ENCODE results near the gene LAMA3. TPM values are rescaled to one million over a fixed set of nuclear protein-coding genes. Genes with fewer than 3 reads are reported as not detected.

The LAMA3 gene
- polyA plus RNA-seq, 1 experiment: 0.32 TPM

DNA sequence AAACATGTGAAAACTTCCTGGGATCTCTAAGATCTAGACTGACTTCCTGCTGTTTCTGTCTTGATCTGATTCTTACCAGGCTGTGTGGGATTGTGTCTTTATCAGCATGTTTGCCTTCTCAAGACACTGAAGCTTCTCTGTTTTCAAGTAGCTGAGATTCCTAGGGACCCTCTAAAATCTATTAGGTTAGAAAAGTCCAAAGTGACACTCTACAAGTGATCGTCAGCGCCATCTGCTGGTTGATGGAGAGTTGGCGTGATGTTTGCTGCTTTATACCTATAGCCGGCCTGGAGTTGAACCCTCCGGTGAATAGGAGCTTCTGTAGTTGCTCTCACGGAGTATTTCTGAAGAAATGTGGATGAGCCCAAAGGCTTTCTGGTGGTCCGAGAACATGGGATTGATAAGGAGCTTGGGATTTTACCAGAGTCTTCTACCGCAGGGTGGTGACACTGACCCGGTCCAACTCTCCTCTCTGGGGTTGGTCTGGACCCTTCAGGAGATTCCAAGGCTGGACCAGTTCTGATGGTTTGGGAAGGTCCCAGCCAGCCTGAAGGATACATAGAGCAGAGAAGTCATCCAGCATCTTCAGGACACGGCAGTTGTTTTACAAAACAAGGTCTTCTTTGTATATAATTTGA is 229.3 kb downstream of the LAMA3 start:
- ChIA-PET CTCF (interaction anchor here (0.5 to 3.1 kb wide), 55 partner anchors 8 to 1587 kb away, joined by 3 to 47 read pairs (median 4); no protein-coding TSS in a partner anchor), POLR2A (interaction anchor here (0.8 kb wide), 1 partner anchor 220 kb away, joined by 3 read pairs; the partner anchor contains the start of gene CABYR)
- DNase-seq (ENCODE audit: low read depth, low spot score): peak; percentile 15
- no peak overlapping the region for H3K27ac ChIP-seq (ENCODE audit: low read depth, low read length)
- TF ChIP-seq, protein P1, sequence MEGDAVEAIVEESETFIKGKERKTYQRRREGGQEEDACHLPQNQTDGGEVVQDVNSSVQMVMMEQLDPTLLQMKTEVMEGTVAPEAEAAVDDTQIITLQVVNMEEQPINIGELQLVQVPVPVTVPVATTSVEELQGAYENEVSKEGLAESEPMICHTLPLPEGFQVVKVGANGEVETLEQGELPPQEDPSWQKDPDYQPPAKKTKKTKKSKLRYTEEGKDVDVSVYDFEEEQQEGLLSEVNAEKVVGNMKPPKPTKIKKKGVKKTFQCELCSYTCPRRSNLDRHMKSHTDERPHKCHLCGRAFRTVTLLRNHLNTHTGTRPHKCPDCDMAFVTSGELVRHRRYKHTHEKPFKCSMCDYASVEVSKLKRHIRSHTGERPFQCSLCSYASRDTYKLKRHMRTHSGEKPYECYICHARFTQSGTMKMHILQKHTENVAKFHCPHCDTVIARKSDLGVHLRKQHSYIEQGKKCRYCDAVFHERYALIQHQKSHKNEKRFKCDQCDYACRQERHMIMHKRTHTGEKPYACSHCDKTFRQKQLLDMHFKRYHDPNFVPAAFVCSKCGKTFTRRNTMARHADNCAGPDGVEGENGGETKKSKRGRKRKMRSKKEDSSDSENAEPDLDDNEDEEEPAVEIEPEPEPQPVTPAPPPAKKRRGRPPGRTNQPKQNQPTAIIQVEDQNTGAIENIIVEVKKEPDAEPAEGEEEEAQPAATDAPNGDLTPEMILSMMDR (IDR thresholded peaks at IDR 0.05; ENCODE audit: low read depth, low read length): peak; percentile 92
- H3K4me3 ChIP-seq (ENCODE audit: low read depth, low read length): no peak overlapping the region
- peaks cover 9% of the 10 kb centered on the region for H3K27me3 ChIP-seq (ENCODE audit: control insufficient read depth, insufficient read depth, low read length)
- H3K9me3 ChIP-seq (ENCODE audit: control insufficient read depth, insufficient read depth, low read length): no peaks in the 10 kb centered on the region

DNA sequence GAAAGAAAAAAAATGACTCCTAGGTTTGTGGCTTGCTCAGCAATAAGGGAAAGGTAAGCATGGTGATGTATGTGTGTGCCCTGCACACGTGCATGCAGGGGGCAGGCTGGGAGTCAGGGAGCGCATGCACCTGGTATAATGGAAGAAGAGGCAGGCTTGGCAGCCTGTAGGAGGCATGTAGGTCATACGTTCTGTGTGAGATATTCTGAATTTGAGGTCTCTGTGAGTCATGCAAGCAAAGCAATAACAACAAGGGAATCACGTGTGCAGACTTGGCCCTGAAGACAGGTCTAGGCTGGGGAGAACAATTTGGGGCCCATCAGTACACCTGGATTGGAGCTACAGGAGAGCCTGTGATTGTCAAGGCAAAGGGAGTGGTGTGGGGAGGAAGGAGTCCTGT is 230.8 kb downstream of the LAMA3 start:
- H3K27me3 ChIP-seq (ENCODE audit: control insufficient read depth, insufficient read depth, low read length): peaks cover 9% of the 10 kb centered on the region
- TF ChIP-seq, protein P1 (IDR thresholded peaks at IDR 0.05; ENCODE audit: low read depth, low read length): no peak
- ChIA-PET CTCF (interaction anchor here (0.6 to 3.1 kb wide), 7 partner anchors 9 to 74 kb away, joined by 3 to 20 read pairs (median 4); no protein-coding TSS in a partner anchor), POLR2A (no interaction called here)
- no peak overlapping the region for H3K4me3 ChIP-seq (ENCODE audit: low read depth, low read length)
- DNase-seq (ENCODE audit: low read depth, low spot score): no peak
- H3K9me3 ChIP-seq (ENCODE audit: control insufficient read depth, insufficient read depth, low read length): no peaks in the 10 kb centered on the region
- no peak overlapping the region for H3K27ac ChIP-seq (ENCODE audit: low read depth, low read length)

DNA sequence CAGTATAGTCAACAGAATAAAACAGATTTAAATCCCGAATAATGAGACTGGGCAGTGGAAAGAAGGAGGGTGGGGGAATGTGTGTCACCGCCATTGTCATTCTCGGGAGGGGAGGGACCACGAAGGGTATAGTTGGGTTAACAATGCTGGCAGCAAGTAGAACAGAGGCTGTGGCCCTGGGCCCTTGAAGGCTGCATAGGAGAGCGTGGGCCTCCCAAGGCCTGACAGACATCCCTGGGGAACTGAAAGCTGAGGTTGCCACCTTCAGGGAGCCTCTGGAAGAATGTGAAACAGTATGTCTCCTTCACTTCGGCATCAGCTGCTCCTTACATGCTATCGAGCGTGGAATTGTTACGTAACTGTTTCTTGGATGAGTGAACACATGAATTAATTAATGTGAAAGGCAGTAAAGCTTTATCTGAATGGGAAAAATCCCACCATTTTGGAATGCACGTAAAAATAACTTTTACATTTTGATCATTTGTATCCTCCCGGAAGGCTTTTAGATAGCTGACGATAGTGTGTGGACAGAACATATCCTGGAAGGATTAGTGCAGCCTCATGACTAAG is 232.5 kb downstream of the LAMA3 start:
- Histone ChIP-seq H3K27ac (ENCODE audit: low read depth, low read length) (no peak overlapping the region), H3K9me3 (ENCODE audit: control insufficient read depth, insufficient read depth, low read length) (no peaks in the 10 kb centered on the region), H3K27me3 (ENCODE audit: control insufficient read depth, insufficient read depth, low read length) (peaks cover 5% of the 10 kb centered on the region), H3K4me3 (ENCODE audit: low read depth, low read length) (no peak overlapping the region)
- POLR2A ChIA-PET: no interaction called here
- no peak for DNase-seq (ENCODE audit: low read depth, low spot score)
- TF ChIP-seq, protein P1 (IDR thresholded peaks at IDR 0.05; ENCODE audit: low read depth, low read length): no peak
- CTCF ChIA-PET: no interaction called here

DNA sequence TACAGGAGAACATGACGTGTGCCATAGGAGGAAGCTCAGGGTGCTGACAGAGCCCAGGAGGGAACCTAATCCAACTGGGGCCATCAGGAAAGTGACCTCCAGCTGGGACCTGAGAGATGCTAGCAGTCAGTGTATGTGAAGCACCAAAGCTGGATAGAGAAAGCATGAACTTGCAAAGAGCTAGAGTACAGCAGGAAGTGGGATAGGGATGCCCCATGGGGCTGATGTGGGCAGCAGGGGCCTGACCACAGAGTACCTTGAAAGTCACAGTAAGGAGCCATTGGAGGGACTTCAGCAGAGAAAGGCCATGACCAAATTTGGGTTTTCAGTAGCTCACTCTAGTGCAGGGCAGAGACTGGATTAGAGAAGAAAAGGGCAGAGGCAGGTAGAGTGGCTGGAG is 233.7 kb downstream of the LAMA3 start:
- H3K27me3 ChIP-seq (ENCODE audit: control insufficient read depth, insufficient read depth, low read length): peaks cover 5% of the 10 kb centered on the region
- no peak for DNase-seq (ENCODE audit: low read depth, low spot score)
- no peak overlapping the region for H3K4me3 ChIP-seq (ENCODE audit: low read depth, low read length)
- ChIA-PET CTCF (no interaction called here), POLR2A (no interaction called here)
- no peak overlapping the region for H3K27ac ChIP-seq (ENCODE audit: low read depth, low read length)
- TF ChIP-seq, protein P1 (IDR thresholded peaks at IDR 0.05; ENCODE audit: low read depth, low read length): no peak
- no peaks in the 10 kb centered on the region for H3K9me3 ChIP-seq (ENCODE audit: control insufficient read depth, insufficient read depth, low read length)

DNA sequence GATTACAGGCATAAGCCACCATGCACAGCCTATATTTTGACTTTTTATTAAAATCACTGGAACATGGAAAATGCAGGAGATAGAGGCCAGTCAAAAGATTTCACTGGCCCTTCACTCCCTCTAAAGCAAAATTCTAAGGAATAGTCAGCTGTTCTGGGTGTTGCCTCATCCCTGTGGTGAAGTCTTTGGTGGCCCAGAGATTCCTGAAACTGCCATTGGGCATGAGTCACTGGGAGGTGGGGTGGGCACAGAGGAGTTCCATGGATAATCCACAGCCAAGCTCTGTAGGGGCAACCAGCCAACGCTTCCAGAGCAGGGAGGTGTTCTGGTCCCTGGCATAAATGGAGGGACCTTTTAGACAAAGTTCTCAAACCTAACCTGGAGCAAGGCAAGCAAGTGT is 235.6 kb downstream of the LAMA3 start:
- H3K27me3 ChIP-seq (ENCODE audit: control insufficient read depth, insufficient read depth, low read length): peaks cover 5% of the 10 kb centered on the region
- DNase-seq (ENCODE audit: low read depth, low spot score): no peak
- no peak overlapping the region for H3K4me3 ChIP-seq (ENCODE audit: low read depth, low read length)
- TF ChIP-seq, protein P1 (IDR thresholded peaks at IDR 0.05; ENCODE audit: low read depth, low read length): no peak
- no peak overlapping the region for H3K27ac ChIP-seq (ENCODE audit: low read depth, low read length)
- no peaks in the 10 kb centered on the region for H3K9me3 ChIP-seq (ENCODE audit: control insufficient read depth, insufficient read depth, low read length)
- POLR2A ChIA-PET: no interaction called here
- CTCF ChIA-PET: no interaction called here

All from AG04450 (cell line).